NCI-H2081 treated with DMSO at 0.1 percent for 48 hours (cell line): ENCODE measurements around the gene C1orf116.

Experiments used
- DNase-seq: peaks from one replicate; lab custom pipeline; 2025; lab: John Stamatoyannopoulos, UW

Gene C1orf116

GRCh38 chr1:207019661-207020060, 12.9 kb downstream of the C1orf116 start:
- no peak for DNase-seq

GRCh38 chr1:207019161-207019560, 13.4 kb downstream of the C1orf116 start:
- no peak for DNase-seq

GRCh38 chr1:207018707-207019106, 13.8 kb downstream of the C1orf116 start:
- DNase-seq, result no peak

- DNase-seq, result no peak
These were observed 14.7 kb downstream of the C1orf116 start for GRCh38 chr1:207017615-207018559.

GRCh38 chr1:207015791-207016190, 16.8 kb downstream of the C1orf116 start:
- no peak for DNase-seq

- DNase-seq, result no peak
These were observed 17.8 kb downstream of the C1orf116 start for GRCh38 chr1:207014728-207015127.

GRCh38 chr1:207013321-207014085, 19.1 kb downstream of the C1orf116 start:
- no peak for DNase-seq

- DNase-seq, result no peak
These were observed 21.8 kb downstream of the C1orf116 start for GRCh38 chr1:207010726-207011125.

GRCh38 chr1:207009945-207010344, 22.6 kb downstream of the C1orf116 start:
- no peak for DNase-seq

GRCh38 chr1:207009182-207009850, 23.2 kb downstream of the C1orf116 start:
- DNase-seq, result no peak

- DNase-seq, result no peak
These were observed 25.1 kb downstream of the C1orf116 start for GRCh38 chr1:207007352-207008033.

- DNase-seq, result no peak
These were observed 25.6 kb downstream of the C1orf116 start for GRCh38 chr1:207006914-207007313.

GRCh38 chr1:207006083-207006482, 26.5 kb downstream of the C1orf116 start:
- DNase-seq, result no peak

GRCh38 chr1:207004931-207005830, 27.4 kb downstream of the C1orf116 start:
- no peak for DNase-seq

GRCh38 chr1:207003210-207003609, 29.3 kb downstream of the C1orf116 start:
- no peak for DNase-seq

- DNase-seq, result no peak
These were observed 29.8 kb downstream of the C1orf116 start for GRCh38 chr1:207002724-207003146.

- DNase-seq, result no peak
These were observed 30.9 kb downstream of the C1orf116 start for GRCh38 chr1:207001492-207002245.

GRCh38 chr1:207000651-207001291, 31.8 kb downstream of the C1orf116 start:
- DNase-seq, result no peak

GRCh38 chr1:206998816-206999215, 33.7 kb downstream of the C1orf116 start:
- DNase-seq, result no peak
